Endodermal cell (in vitro differentiated cells): ENCODE data around the gene GFOD1. TPM values are rescaled to one million over a fixed set of nuclear protein-coding genes. Genes with fewer than 3 reads are reported as not detected.
A peak's percentile ranks its signal among the peaks of the same experiment; 100 is the strongest.

Experiments used
- DNase-seq: peaks from one replicate; pipeline ENCODE4 v3.0.0-alpha.2; 2017
- H3K27ac ChIP-seq: 2 replicates; pipeline ENCODE4 v1.5.1; 2013; ENCODE audit warnings: mild to moderate bottlenecking, low read depth, low read length, moderate library complexity
- H3K27me3 ChIP-seq: 2 replicates; pipeline ENCODE4 v1.6.1; 2013; ENCODE audit warnings: mild to moderate bottlenecking, low read length, moderate library complexity; ENCODE audit not compliant: insufficient read depth, control insufficient read depth, poor library complexity, severe bottlenecking
- H3K36me3 ChIP-seq: 2 replicates; pipeline ENCODE4 v1.7.0; 2013; ENCODE audit warnings: mild to moderate bottlenecking, low read length, moderate library complexity; ENCODE audit not compliant: control insufficient read depth, insufficient read depth
- H3K4me1 ChIP-seq: one replicate; pipeline ENCODE4 v1.7.0; 2013; ENCODE audit warnings: low read length; ENCODE audit not compliant: control insufficient read depth, insufficient read depth
- H3K4me3 ChIP-seq: 2 replicates; pipeline ENCODE4 v1.5.1; 2013; ENCODE audit warnings: mild to moderate bottlenecking, low read length, moderate library complexity
- H3K9ac ChIP-seq: 2 replicates; pipeline ENCODE4 v1.6.1; 2013; ENCODE audit warnings: mild to moderate bottlenecking, low read length, moderate library complexity; ENCODE audit not compliant: poor library complexity, severe bottlenecking; ENCODE audit errors: extremely low read depth
- H3K9me3 ChIP-seq: 2 replicates; pipeline ENCODE4 v1.6.1; 2013; ENCODE audit warnings: mild to moderate bottlenecking, low read length, moderate library complexity; ENCODE audit not compliant: control insufficient read depth
- H3K27ac Mint-ChIP-seq: 2 replicates; pipeline ENCODE4 v1.8.0; 2020; ENCODE audit warnings: mixed read lengths
- H3K27me3 Mint-ChIP-seq: 2 replicates; pipeline ENCODE4 v1.8.0; 2021; ENCODE audit warnings: mild to moderate bottlenecking, mixed read lengths; ENCODE audit not compliant: insufficient read depth
- H3K36me3 Mint-ChIP-seq: 2 replicates; pipeline ENCODE4 v1.8.0; 2020; ENCODE audit warnings: low read depth, mixed read lengths
- H3K4me1 Mint-ChIP-seq: 2 replicates; pipeline ENCODE4 v1.8.0; 2020; ENCODE audit warnings: mixed read lengths
- H3K4me3 Mint-ChIP-seq: 2 replicates; pipeline ENCODE4 v1.8.0; 2020; ENCODE audit warnings: mild to moderate bottlenecking, moderate library complexity, mixed read lengths
- H3K9me3 Mint-ChIP-seq: 2 replicates; pipeline ENCODE4 v1.8.0; 2020; ENCODE audit warnings: mild to moderate bottlenecking, mixed read lengths
- WGBS, 2 experiments: methylation state at CpG; one replicate each; pipeline versions ENCODE4 v1.1.5 to v1.1.7; 2013; ENCODE audit warnings: missing lambda C conversion rate in 2 of 2, mixed read lengths in 1 of 2; ENCODE audit not compliant: insufficient coverage in 1 of 2, insufficient read length in 1 of 2; 5-methylcytosine and 5-hydroxymethylcytosine counted together
- total RNA-seq, 2 donors: library from RNA; stranded (reverse); fragmentation: NEBNext Ultra II Directional in 1 of 2; extraction: Animal tissue kit (Norgen Biotek cat#: 25700) in 1 of 2; gene quantifications; 2 replicates in 1 of 2; 3 replicates in 1 of 2; pipeline ENCODE4 v1.2.1, GENCODE V29; 2021
- TF ChIP-seq, protein P1 (sequence below): fragments of 200-600 bp; sonication (generic); conservative IDR thresholded peaks from 2 replicates; pipeline ENCODE4 v1.5.0; 2021; ENCODE audit warnings: antibody characterized with exemption, mild to moderate bottlenecking

The GFOD1 gene
- total RNA-seq, 2 donors from 2014 or later: 0.71 to 1.9 TPM

DNA sequence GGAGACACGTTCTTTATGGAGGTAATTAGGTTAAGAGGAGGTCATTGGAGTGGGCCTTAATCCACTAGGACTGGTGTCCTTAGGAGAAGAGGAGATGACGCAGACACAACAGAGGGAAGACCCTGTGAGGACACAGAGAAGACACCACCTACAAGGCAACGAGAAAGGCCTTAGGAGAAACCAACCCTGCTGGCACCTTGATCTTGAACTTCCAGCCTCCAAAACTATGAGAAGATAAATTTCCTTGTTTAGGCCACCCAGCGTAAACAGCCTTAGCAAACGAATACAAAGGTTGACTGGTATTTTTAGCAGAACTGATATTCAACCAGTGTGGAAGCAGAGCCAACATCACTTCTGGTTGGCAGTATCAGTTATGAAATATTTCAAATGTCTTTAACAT, 75.2 kb downstream of the GFOD1 start:
- no peaks in the 10 kb centered on the region for H3K9me3 ChIP-seq
- no peak overlapping the region for H3K4me3 ChIP-seq
- H3K27ac Mint-ChIP-seq: no peak overlapping the region
- DNase-seq: no peak
- H3K9ac ChIP-seq: no peak overlapping the region
- WGBS, 2 experiments: 96 to 100% methylated on average over 1 to 5 of the region's 5 CpGs
- H3K27ac ChIP-seq: no peak overlapping the region
- no peaks in the 10 kb centered on the region for H3K9me3 Mint-ChIP-seq
- no peak overlapping the region for H3K4me3 Mint-ChIP-seq
- H3K36me3 ChIP-seq: no peaks in the 10 kb centered on the region
- H3K4me1 Mint-ChIP-seq: peaks cover 25% of the 10 kb centered on the region
- peaks cover 3% of the 10 kb centered on the region for H3K4me1 ChIP-seq
- no peaks in the 10 kb centered on the region for H3K27me3 ChIP-seq
- H3K27me3 Mint-ChIP-seq: peaks cover 2% of the 10 kb centered on the region
- TF ChIP-seq, protein P1, sequence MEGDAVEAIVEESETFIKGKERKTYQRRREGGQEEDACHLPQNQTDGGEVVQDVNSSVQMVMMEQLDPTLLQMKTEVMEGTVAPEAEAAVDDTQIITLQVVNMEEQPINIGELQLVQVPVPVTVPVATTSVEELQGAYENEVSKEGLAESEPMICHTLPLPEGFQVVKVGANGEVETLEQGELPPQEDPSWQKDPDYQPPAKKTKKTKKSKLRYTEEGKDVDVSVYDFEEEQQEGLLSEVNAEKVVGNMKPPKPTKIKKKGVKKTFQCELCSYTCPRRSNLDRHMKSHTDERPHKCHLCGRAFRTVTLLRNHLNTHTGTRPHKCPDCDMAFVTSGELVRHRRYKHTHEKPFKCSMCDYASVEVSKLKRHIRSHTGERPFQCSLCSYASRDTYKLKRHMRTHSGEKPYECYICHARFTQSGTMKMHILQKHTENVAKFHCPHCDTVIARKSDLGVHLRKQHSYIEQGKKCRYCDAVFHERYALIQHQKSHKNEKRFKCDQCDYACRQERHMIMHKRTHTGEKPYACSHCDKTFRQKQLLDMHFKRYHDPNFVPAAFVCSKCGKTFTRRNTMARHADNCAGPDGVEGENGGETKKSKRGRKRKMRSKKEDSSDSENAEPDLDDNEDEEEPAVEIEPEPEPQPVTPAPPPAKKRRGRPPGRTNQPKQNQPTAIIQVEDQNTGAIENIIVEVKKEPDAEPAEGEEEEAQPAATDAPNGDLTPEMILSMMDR: no peak
- no peaks in the 10 kb centered on the region for H3K36me3 Mint-ChIP-seq

DNA sequence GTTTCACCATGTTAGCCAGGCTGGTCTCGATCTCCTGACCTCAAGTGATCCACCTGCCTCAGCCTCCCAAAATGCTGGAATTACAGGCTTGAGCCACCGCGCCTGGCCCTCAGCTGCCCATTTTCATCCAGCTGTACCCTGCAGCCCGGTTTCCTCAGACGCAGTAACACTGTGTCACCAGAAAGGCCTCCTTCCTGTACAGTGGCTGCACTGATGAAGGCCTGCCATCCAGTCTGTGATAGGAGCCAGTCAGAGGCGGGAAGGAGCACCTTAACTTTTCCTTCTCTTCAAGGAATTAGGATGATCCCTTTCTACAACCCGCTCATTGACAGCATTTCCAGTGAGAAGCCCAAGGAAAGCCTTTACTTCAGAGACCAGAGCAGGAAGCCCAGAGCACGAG, 75.9 kb downstream of the GFOD1 start:
- Histone ChIP-seq H3K9me3 (no peaks in the 10 kb centered on the region), H3K4me1 (peaks cover 3% of the 10 kb centered on the region), H3K9ac (no peak overlapping the region), H3K27me3 (no peaks in the 10 kb centered on the region), H3K4me3 (no peak overlapping the region), H3K36me3 (no peaks in the 10 kb centered on the region), H3K27ac (no peak overlapping the region)
- Mint-ChIP-seq H3K36me3 (no peaks in the 10 kb centered on the region), H3K4me1 (peaks cover 25% of the 10 kb centered on the region), H3K27ac (no peak overlapping the region), H3K9me3 (no peaks in the 10 kb centered on the region), H3K27me3 (no peaks in the 10 kb centered on the region), H3K4me3 (no peak overlapping the region)
- TF ChIP-seq, protein P1: no peak
- peak; percentile 39 for DNase-seq
- 88 to 94% methylated on average over 7 to 8 of the region's 8 CpGs for WGBS, 2 experiments

DNA sequence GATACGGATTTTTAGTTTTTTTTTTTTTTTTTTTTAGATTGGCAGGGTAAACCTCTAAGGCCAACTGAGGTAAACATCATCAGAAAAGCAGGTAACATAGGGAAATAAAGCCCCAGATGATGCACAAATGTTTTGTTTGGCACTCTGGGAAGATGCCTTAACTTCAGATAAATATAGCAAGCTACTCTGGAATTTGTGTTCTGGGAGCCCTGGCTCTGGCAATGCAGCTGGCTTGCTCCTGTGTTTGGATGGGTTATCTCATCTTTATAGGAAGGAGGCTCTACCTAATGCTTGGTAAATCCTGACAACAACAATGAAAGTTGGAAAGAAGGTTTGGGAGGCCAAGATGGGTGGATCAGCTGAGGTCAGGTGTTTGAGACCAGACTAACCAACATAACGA, 77.4 kb downstream of the GFOD1 start:
- Histone ChIP-seq H3K9me3 (no peaks in the 10 kb centered on the region), H3K27me3 (no peaks in the 10 kb centered on the region)

More for the DNA sequence above, 77.4 kb downstream of the GFOD1 start:
- no peaks in the 10 kb centered on the region for H3K36me3 ChIP-seq
- H3K27ac Mint-ChIP-seq: no peak overlapping the region
- TF ChIP-seq, protein P1: no peak
- 97 to 100% methylated on average over 1 to 2 of the region's 2 CpGs for WGBS, 2 experiments
- H3K9me3 Mint-ChIP-seq: no peaks in the 10 kb centered on the region
- H3K4me1 Mint-ChIP-seq: peaks cover 25% of the 10 kb centered on the region
- H3K36me3 Mint-ChIP-seq: no peaks in the 10 kb centered on the region
- H3K4me1 ChIP-seq: peaks cover 3% of the 10 kb centered on the region
- DNase-seq: no peak
- no peak overlapping the region for H3K9ac ChIP-seq
- no peak overlapping the region for H3K27ac ChIP-seq
- no peak overlapping the region for H3K4me3 Mint-ChIP-seq
- no peaks in the 10 kb centered on the region for H3K27me3 Mint-ChIP-seq
- H3K4me3 ChIP-seq: no peak overlapping the region
